IMR-90 (cell line): ENCODE data around the gene RIPK1. TPM values are rescaled to one million over a fixed set of nuclear protein-coding genes. Genes with fewer than 3 reads are reported as not detected.

ENCODE experiments used
- ATAC-seq: fragments of 200-7000 bp; cut with Tn5 transposase; 2 replicates; pipeline ENCODE4 v1.9.1; 2020; ENCODE audit warnings: low read depth, mild to moderate bottlenecking, moderate library complexity
- BruUV-seq: library from RNA; stranded (reverse); fragments of 400-500 nt; replicated peaks from 2 replicates; lab custom pipeline; 2021; lab: Mats Ljungman, UMichigan
- CTCF ChIA-PET: fragments of 300-600 bp; formaldehyde crosslinking; extraction: SDS; loops from one replicate; lab custom pipeline; 2021; ENCODE audit warnings: antibody characterized with exemption; lab: Yijun Ruan, JAX
- POLR2A ChIA-PET: fragments of 300-600 bp; sonication (Branson Sonifier 250); formaldehyde crosslinking; loops from one replicate; lab custom pipeline; 2022; ENCODE audit warnings: antibody characterized with exemption; ENCODE audit not compliant: unreplicated experiment; lab: Charles Lee
- DNase-seq: peaks from one replicate; pipeline ENCODE4 v3.0.0; 2013
- H2AFZ ChIP-seq: replicated peaks from 2 replicates; pipeline ENCODE3; 2013; ENCODE audit warnings: low read length, mild to moderate bottlenecking; ENCODE audit not compliant: poor library complexity
- H2AK5ac ChIP-seq: 2 replicates; pipeline ENCODE4 v1.6.1; 2013; ENCODE audit warnings: low read depth, low read length, inconsistent platforms
- H2AK9ac ChIP-seq: replicated peaks from 2 replicates; pipeline ENCODE3; 2013; ENCODE audit warnings: mild to moderate bottlenecking, low read depth, low read length, moderate library complexity; ENCODE audit not compliant: poor library complexity
- H2BK120ac ChIP-seq: 2 replicates; pipeline ENCODE4 v1.6.1; 2013; ENCODE audit warnings: low read depth, low read length, inconsistent platforms
- H2BK15ac ChIP-seq: 3 replicates; pipeline ENCODE4 v1.6.1; 2013; ENCODE audit warnings: low read depth, low read length, inconsistent platforms
- H2BK20ac ChIP-seq: 2 replicates; pipeline ENCODE4 v1.6.1; 2013; ENCODE audit warnings: low read depth, mild to moderate bottlenecking, inconsistent platforms, low read length, moderate library complexity
- H2BK5ac ChIP-seq: 2 replicates; pipeline ENCODE4 v1.6.1; 2013; ENCODE audit warnings: mild to moderate bottlenecking, low read depth, low read length, inconsistent platforms; ENCODE audit not compliant: poor library complexity, severe bottlenecking
- H3K14ac ChIP-seq: replicated peaks from 2 replicates; pipeline ENCODE4 v1.6.1; 2013; ENCODE audit warnings: low read depth, low read length, inconsistent platforms
- H3K18ac ChIP-seq: 2 replicates; pipeline ENCODE4 v1.6.1; 2013; ENCODE audit warnings: low read depth, low read length, control low read depth
- H3K23ac ChIP-seq: 2 replicates; pipeline ENCODE4 v1.6.1; 2013; ENCODE audit warnings: low read depth, low read length, inconsistent platforms
- H3K27ac ChIP-seq: 2 replicates; pipeline ENCODE4 v1.5.1; 2013; ENCODE audit warnings: mild to moderate bottlenecking, control low read depth, low read length; ENCODE audit not compliant: insufficient read depth
- H3K27me3 ChIP-seq: 2 replicates; pipeline ENCODE4 v1.6.1; 2013; ENCODE audit warnings: low read length; ENCODE audit not compliant: control insufficient read depth, insufficient read depth
- H3K36me3 ChIP-seq: 2 replicates; pipeline ENCODE4 v1.6.1; 2013; ENCODE audit warnings: low read length, mixed read lengths; ENCODE audit not compliant: control insufficient read depth, insufficient read depth
- H3K4ac ChIP-seq: 2 replicates; pipeline ENCODE4 v1.6.1; 2013; ENCODE audit warnings: low read depth, low read length, inconsistent platforms
- H3K4me1 ChIP-seq: 2 replicates; pipeline ENCODE4 v1.6.1; 2013; ENCODE audit warnings: low read length, mixed read lengths; ENCODE audit not compliant: control insufficient read depth, insufficient read depth
- H3K4me2 ChIP-seq: 2 replicates; pipeline ENCODE4 v1.6.1; 2013; ENCODE audit warnings: low read depth, mild to moderate bottlenecking, control low read depth, low read length, moderate library complexity
- H3K4me3 ChIP-seq: 2 replicates; pipeline ENCODE4 v1.5.1; 2013; ENCODE audit warnings: low read depth, mild to moderate bottlenecking, control low read depth, low read length, moderate library complexity; ENCODE audit not compliant: insufficient read depth
- H3K56ac ChIP-seq: 2 replicates; pipeline ENCODE4 v1.6.1; 2013; ENCODE audit warnings: low read length, inconsistent platforms; ENCODE audit not compliant: insufficient read depth; ENCODE audit errors: extremely low read depth
- H3K79me1 ChIP-seq, 2 experiments: 2 replicates each; pipeline ENCODE4 v1.6.1; 2013; ENCODE audit warnings: low read length in 2 of 2, inconsistent platforms in 1 of 2, low read depth in 1 of 2
- H3K9ac ChIP-seq: 2 replicates; pipeline ENCODE4 v1.6.1; 2013; ENCODE audit warnings: low read depth, low read length, control low read depth
- H3K9me1 ChIP-seq: 2 replicates; pipeline ENCODE4 v1.6.1; 2013; ENCODE audit warnings: low read length, inconsistent platforms; ENCODE audit not compliant: insufficient read depth
- H3K9me3 ChIP-seq: 2 replicates; pipeline ENCODE4 v1.6.1; 2013; ENCODE audit warnings: low read length; ENCODE audit not compliant: control insufficient read depth, insufficient read depth
- H4K20me1 ChIP-seq: 2 replicates; pipeline ENCODE4 v1.6.1; 2013; ENCODE audit warnings: low read length, inconsistent platforms; ENCODE audit not compliant: insufficient read depth
- H4K5ac ChIP-seq: 2 replicates; pipeline ENCODE4 v1.6.1; 2013; ENCODE audit warnings: mild to moderate bottlenecking, low read depth, low read length, control low read depth
- H4K8ac ChIP-seq, 2 experiments: 2 replicates each; pipeline ENCODE4 v1.6.1; 2013; ENCODE audit warnings: low read depth in 2 of 2, low read length in 2 of 2, control low read depth in 1 of 2, inconsistent platforms in 1 of 2
- H4K91ac ChIP-seq: 2 replicates; pipeline ENCODE4 v1.6.1; 2013; ENCODE audit warnings: low read depth, low read length, inconsistent platforms; ENCODE audit not compliant: insufficient read depth
- MXI1 ChIP-seq: IDR thresholded peaks from 2 replicates; pipeline ENCODE4 v1.6.1; 2012; ENCODE audit warnings: low read depth, mild to moderate bottlenecking, low read length, moderate library complexity, borderline replicate concordance
- SMC3 ChIP-seq: fragments of 150-350 bp; IDR thresholded peaks from 2 replicates; pipeline ENCODE4 v1.6.1; 2016; ENCODE audit warnings: low read depth, mild to moderate bottlenecking, antibody characterized with exemption, low read length, moderate library complexity
- WGBS, 2 experiments: methylation state at CpG; one replicate each; pipeline versions ENCODE4 v1.1.5 to v1.1.7; 2013; ENCODE audit warnings: missing lambda C conversion rate in 2 of 2; ENCODE audit not compliant: insufficient read length in 1 of 2; ENCODE audit errors: extremely low coverage in 2 of 2; 5-methylcytosine and 5-hydroxymethylcytosine counted together
- dilution Hi-C: fragments of 300-500 bp; cut with HindIII; formaldehyde crosslinking; loops from one replicate; pipeline ENCODE4 v1.14.3; 2018; ENCODE audit warnings: low sequenced_read_pairs; ENCODE audit not compliant: unreplicated experiment
- in situ Hi-C: fragments of 300-500 bp; cut with MboI; formaldehyde crosslinking; loops from 3 replicates; pipeline ENCODE4 v1.14.3; 2019; ENCODE audit warnings: low sequenced_read_pairs, inconsistent platforms, mixed read lengths
- intact Hi-C: fragments of 100-400 bp; cut with micrococcal nuclease; formaldehyde crosslinking; loops from 2 replicates; pipeline ENCODE4 v1.10.0; 2022
- polyA plus RNA-seq, 3 experiments: library from polyadenylated mRNA; depleted of rRNA; stranded (reverse); fragments of >200 nt; gene quantifications; 2 replicates each; pipeline ENCODE4 v1.2.3, GENCODE V29; 2012; ENCODE audit warnings: low replicate concordance in 1 of 3
- total RNA-seq: library from RNA; depleted of rRNA; stranded (reverse); fragments of >200 nt; gene quantifications from 2 replicates; pipeline ENCODE4 v1.2.3, GENCODE V29; 2012

Gene RIPK1
- total and polyA plus RNA-seq, 2 of the 4 experiments (the other 2 are of a cell fraction): 12.6 to 25.6 TPM

DNA sequence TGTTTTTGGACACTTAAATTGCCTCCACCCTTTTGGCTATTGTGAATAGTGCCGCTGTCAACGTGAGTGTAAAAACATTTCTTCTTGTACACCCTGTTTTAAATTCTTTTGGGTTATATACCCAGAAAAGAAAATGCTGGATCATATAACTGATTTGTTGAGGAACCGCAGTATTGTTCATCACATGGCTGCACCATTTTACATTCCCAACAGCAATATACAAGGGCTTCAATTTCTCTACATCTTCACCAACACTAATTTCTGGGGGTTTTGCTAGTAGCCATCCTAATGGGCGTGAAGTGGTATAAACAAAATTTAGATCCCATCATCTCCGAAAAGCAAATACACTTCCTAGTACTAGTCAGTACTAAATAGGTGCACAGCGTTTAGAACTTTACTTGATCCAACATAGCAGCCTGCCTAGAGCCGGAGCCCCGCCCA, 49.6 kb downstream of the RIPK1 start:
- ChIA-PET CTCF (no interaction called here), POLR2A (no interaction called here)
- Histone ChIP-seq H2BK5ac (no peak overlapping the region), H3K27ac (no peak overlapping the region; the same call in 1 of the 2 replicates), H3K23ac (no peak overlapping the region), H3K18ac (no peak overlapping the region), H3K14ac (0 out of 2 replicates have a peak overlapping the region, but pooled peaks have one; percentile 11), H3K79me1 (peaks cover 8 to 12% of the 10 kb centered on the region in 2 experiments), H2BK120ac (no peak overlapping the region), H2AK9ac (no peak overlapping the region), H2AK5ac (no peak overlapping the region), H3K4me3 (peak overlapping the region; percentile 72), H3K56ac (no peak overlapping the region), H3K36me3 (peaks cover 18% of the 10 kb centered on the region), H4K8ac (peak overlapping the region in 1 of 2 experiments; percentile 44; a peak in 1 of 4 replicates), H2BK15ac (no peak overlapping the region), H3K9me3 (no peaks in the 10 kb centered on the region), H3K4me2 (peak overlapping the region; percentile 80), H3K9me1 (no peaks in the 10 kb centered on the region; the same call in 1 of the 2 replicates), H3K4ac (no peak overlapping the region), H4K20me1 (no peaks in the 10 kb centered on the region; the same call in 1 of the 2 replicates), H3K27me3 (no peaks in the 10 kb centered on the region), H4K91ac (no peak overlapping the region), H2BK20ac (no peak overlapping the region), H2AFZ (peak overlapping the region; percentile 97), H3K9ac (no peak overlapping the region; the same call in 1 of the 2 replicates), H4K5ac (no peak overlapping the region), H3K4me1 (no peaks in the 10 kb centered on the region)
- WGBS, 2 experiments: 0% methylated on average over 2 of the region's 8 CpGs; no CpG with 5 or more reads in 1 of the 2 experiments
- in situ Hi-C loops (loop anchor here (25.0 kb wide), 1 partner anchor 869 kb away; no protein-coding TSS in a partner anchor), dilution Hi-C loops (no loop called here), intact Hi-C loops (no loop called here)
- TF ChIP-seq MXI1 (no peak), SMC3 (0 out of 2 replicates have a peak, but pooled peaks have one; percentile 4)
- ATAC-seq (peak; percentile 1), DNase-seq (no peak)
- no TSS peak for BruUV-seq
